Astrocyte (in vitro differentiated cells and primary cell): ENCODE results near the gene FAM83C. TPM values are rescaled to one million over a fixed set of nuclear protein-coding genes. Genes with fewer than 3 reads are reported as not detected.

ENCODE experiments used
- DNase-seq: peaks from one replicate; pipeline ENCODE4 v3.0.0-alpha.2; 2010; ENCODE audit warnings: low read depth
- FAIRE-seq: peaks from 2 replicates; lab custom pipeline; 2011; peaks lifted over from hg19 to GRCh38; lab: Jason Lieb, UNC
- H2AFZ ChIP-seq: 2 replicates; pipeline ENCODE4 v1.6.0; 2012; ENCODE audit warnings: low read depth, low read length, inconsistent platforms
- H3K27ac ChIP-seq: 2 replicates; pipeline ENCODE4 v1.5.1; 2011; ENCODE audit warnings: low read depth, low read length, inconsistent platforms
- H3K27me3 ChIP-seq: 2 replicates; pipeline ENCODE4 v1.6.0; 2011; ENCODE audit warnings: low read length, inconsistent platforms; ENCODE audit not compliant: insufficient read depth
- H3K36me3 ChIP-seq: 2 replicates; pipeline ENCODE4 v1.5.1; 2011; ENCODE audit warnings: low read length, inconsistent platforms; ENCODE audit not compliant: insufficient read depth
- H3K4me1 ChIP-seq: 2 replicates; pipeline ENCODE4 v1.5.1; 2011; ENCODE audit warnings: low read length, inconsistent platforms; ENCODE audit not compliant: insufficient read depth
- H3K4me2 ChIP-seq: 2 replicates; pipeline ENCODE4 v1.6.0; 2012; ENCODE audit warnings: low read length, inconsistent platforms
- H3K4me3 ChIP-seq: 2 replicates; pipeline ENCODE4 v1.5.1; 2011; ENCODE audit warnings: low read depth, mild to moderate bottlenecking, low read length, inconsistent platforms; ENCODE audit not compliant: insufficient read depth
- H3K79me2 ChIP-seq: 2 replicates; pipeline ENCODE4 v1.6.0; 2012; ENCODE audit warnings: mild to moderate bottlenecking, low read length, inconsistent platforms; ENCODE audit not compliant: insufficient read depth
- H3K9ac ChIP-seq: 2 replicates; pipeline ENCODE4 v1.6.0; 2012; ENCODE audit warnings: mild to moderate bottlenecking, low read length, inconsistent platforms
- H3K9me3 ChIP-seq: 2 replicates; pipeline ENCODE4 v1.5.1; 2012; ENCODE audit warnings: low read depth, mild to moderate bottlenecking, low read length, inconsistent platforms; ENCODE audit not compliant: insufficient read depth
- H4K20me1 ChIP-seq: 2 replicates; pipeline ENCODE4 v1.6.0; 2012; ENCODE audit warnings: low read length, inconsistent platforms; ENCODE audit not compliant: insufficient read depth
- H3K27ac Mint-ChIP-seq: one replicate; pipeline ENCODE4 v1.8.0; 2021; ENCODE audit warnings: mild to moderate bottlenecking, mixed read lengths; ENCODE audit not compliant: unreplicated experiment
- H3K27me3 Mint-ChIP-seq: one replicate; pipeline ENCODE4 v1.8.0; 2021; ENCODE audit warnings: low read depth, mixed read lengths; ENCODE audit not compliant: unreplicated experiment
- H3K36me3 Mint-ChIP-seq: one replicate; pipeline ENCODE4 v1.8.0; 2021; ENCODE audit warnings: low read depth, mixed read lengths; ENCODE audit not compliant: unreplicated experiment
- H3K4me1 Mint-ChIP-seq: one replicate; pipeline ENCODE4 v1.8.0; 2021; ENCODE audit warnings: low read depth, mixed read lengths; ENCODE audit not compliant: unreplicated experiment
- H3K4me3 Mint-ChIP-seq: one replicate; pipeline ENCODE4 v1.8.0; 2021; ENCODE audit warnings: mild to moderate bottlenecking, moderate library complexity, mixed read lengths; ENCODE audit not compliant: unreplicated experiment
- H3K9me3 Mint-ChIP-seq: one replicate; pipeline ENCODE4 v1.8.0; 2021; ENCODE audit warnings: mild to moderate bottlenecking, mixed read lengths; ENCODE audit not compliant: unreplicated experiment
- CTCF ChIP-seq: IDR thresholded peaks from 2 replicates; pipeline ENCODE4 v1.5.1; 2011; ENCODE audit warnings: low read depth, mild to moderate bottlenecking, inconsistent platforms, low read length, moderate library complexity; ENCODE audit not compliant: insufficient read depth
- EZH2 ChIP-seq: IDR thresholded peaks from 2 replicates; pipeline ENCODE4 v1.6.1; 2012; ENCODE audit warnings: mild to moderate bottlenecking, low read length, inconsistent platforms; ENCODE audit not compliant: insufficient read depth
- total RNA-seq: library from RNA; stranded (reverse); gene quantifications from 2 replicates; pipeline ENCODE4 v1.2.1, GENCODE V29; 2021

The FAM83C gene
- total RNA-seq, 1 donor from 2014 or later, result not detected

GRCh38 chr20:35306931-35307517 is 14.8 kb upstream of the FAM83C start:
- H3K9ac ChIP-seq, result peak overlapping the region; percentile 81

GRCh38 chr20:35305682-35306556 is 13.7 kb upstream of the FAM83C start:
- peak overlapping the region; percentile 51 for H3K4me2 ChIP-seq
- H3K9me3 Mint-ChIP-seq, result peaks cover 3% of the 10 kb centered on the region

More at GRCh38 chr20:35306931-35307517, 14.8 kb upstream of the FAM83C start:
- H4K20me1 ChIP-seq, result no peaks in the 10 kb centered on the region
- H3K27me3 ChIP-seq, result no peaks in the 10 kb centered on the region
- no peak for TF ChIP-seq EZH2
- TF ChIP-seq CTCF, result peak; percentile 82
- peaks cover 85% of the 10 kb centered on the region for H3K4me1 ChIP-seq
- peaks cover 8% of the 10 kb centered on the region for H3K79me2 ChIP-seq
- Mint-ChIP-seq H3K4me1 (peaks cover 72% of the 10 kb centered on the region), H3K27ac (peak overlapping the region; percentile 100), H3K9me3 (peaks cover 3% of the 10 kb centered on the region), H3K4me3 (no peak overlapping the region), H3K36me3 (peaks cover 9% of the 10 kb centered on the region), H3K27me3 (no peaks in the 10 kb centered on the region)
- H3K36me3 ChIP-seq, result no peaks in the 10 kb centered on the region
- H3K4me3 ChIP-seq, result no peak overlapping the region
- H2AFZ ChIP-seq, result no peak overlapping the region
- no peaks in the 10 kb centered on the region for H3K9me3 ChIP-seq
- DNase-seq (peak; percentile 60), FAIRE-seq (no peak)
- H3K4me2 ChIP-seq, result peak overlapping the region; percentile 51
- H3K27ac ChIP-seq, result peak overlapping the region; percentile 100

More at GRCh38 chr20:35305682-35306556, 13.7 kb upstream of the FAM83C start:
- Mint-ChIP-seq H3K4me1 (peaks cover 66% of the 10 kb centered on the region), H3K36me3 (peaks cover 9% of the 10 kb centered on the region), H3K27me3 (no peaks in the 10 kb centered on the region), H3K27ac (peak overlapping the region; percentile 100), H3K4me3 (peak overlapping the region; percentile 61)
- no peak overlapping the region for H3K4me3 ChIP-seq
- DNase-seq, result peak; percentile 100
- H3K36me3 ChIP-seq, result no peaks in the 10 kb centered on the region
- TF ChIP-seq EZH2 (no peak), CTCF (no peak)
- peak overlapping the region; percentile 100 for H3K27ac ChIP-seq
- no peaks in the 10 kb centered on the region for H3K9me3 ChIP-seq
- no peaks in the 10 kb centered on the region for H3K27me3 ChIP-seq
- no peaks in the 10 kb centered on the region for H4K20me1 ChIP-seq
- H3K79me2 ChIP-seq, result peaks cover 8% of the 10 kb centered on the region
- peak overlapping the region; percentile 84 for H3K9ac ChIP-seq
- H2AFZ ChIP-seq, result no peak overlapping the region
- peak; percentile 95 for FAIRE-seq
- H3K4me1 ChIP-seq, result peaks cover 85% of the 10 kb centered on the region
